Sigmoid colon (tissue), 3 donors: ENCODE results near the gene OR6N1.

Experiments
- CTCF ChIP-seq, 4 experiments: fragments of 450-650 bp in 3 of 4; fragments of 200-600 bp in 1 of 4; IDR thresholded peaks; one replicate each; pipeline ENCODE4 v1.5.1; 2016 to 2019; ENCODE audit warnings: antibody characterized with exemption in 4 of 4, mild to moderate bottlenecking in 3 of 4, moderate library complexity in 2 of 4
- POLR2A ChIP-seq, 2 donors: fragments of 450-650 bp; IDR thresholded peaks; one replicate each; pipeline ENCODE4 v1.6.1; 2016; ENCODE audit warnings: antibody characterized with exemption in 2 of 2, mild to moderate bottlenecking in 2 of 2, moderate library complexity in 2 of 2

GRCh38 chr1:158801396-158801795 lies 29.4 kb upstream of the OR6N1 start:
- TF ChIP-seq POLR2A (IDR thresholded peaks at IDR 0.05): no peak
- no peak for TF ChIP-seq CTCF (IDR thresholded peaks at IDR 0.05)
